Ureter (tissue), 1 donor: ENCODE results near the gene RIMBP3C. TPM values are rescaled to one million over a fixed set of nuclear protein-coding genes. Genes with fewer than 3 reads are reported as not detected.
"Not testable (repeated sequence)": the region's sequence is repeated elsewhere in the genome, so short reads cannot be mapped to it uniquely, and the experiment has no call there.

Source experiments
- DNase-seq: peaks from one replicate; pipeline ENCODE4 v3.0.0-alpha.2; 2020; ENCODE audit warnings: low spot score
- total RNA-seq: library from RNA; stranded (reverse); gene quantifications from one replicate; pipeline ENCODE4 v1.2.4, GENCODE V29; 2023
- donor health status: DM: yes; HTN: yes; CAD: no.

Gene RIMBP3C
- total RNA-seq, result 0.29 TPM

DNA sequence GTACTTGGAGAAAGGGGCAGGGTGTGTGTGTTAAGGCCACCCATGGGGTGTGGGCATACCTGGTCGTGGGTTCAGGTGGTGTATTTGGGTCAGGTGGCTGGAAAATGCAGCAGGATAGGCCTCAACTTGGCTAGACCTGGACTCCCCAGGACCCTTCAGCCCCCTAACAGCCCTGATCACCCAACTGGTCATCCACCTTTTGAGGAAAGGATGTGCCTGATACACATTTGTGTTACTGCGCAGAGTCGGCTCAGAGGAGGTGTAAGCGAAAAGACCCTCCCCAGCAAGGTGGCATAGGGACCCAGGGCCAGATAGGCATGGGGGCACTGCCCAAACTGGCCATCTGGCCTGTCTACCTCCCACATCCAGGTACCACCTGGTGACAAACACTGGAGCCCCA, at the start of gene RIMBP3C:
Gene RIMBP3C, minus strand, starts transcription at position 101 of the 400 bp plus-strand sequence. CDS start 485 bp downstream, outside the sequence.
- DNase-seq, result not testable (repeated sequence)

GRCh38 chr22:21599053-21599893, 48.0 kb upstream of the RIMBP3C start:
- DNase-seq, result no peak

- no peak for DNase-seq
Measured at GRCh38 chr22:21598302-21598701, 47.0 kb upstream of the RIMBP3C start.

GRCh38 chr22:21596356-21597135, 45.3 kb upstream of the RIMBP3C start:
- DNase-seq, result not testable (repeated sequence)

DNA sequence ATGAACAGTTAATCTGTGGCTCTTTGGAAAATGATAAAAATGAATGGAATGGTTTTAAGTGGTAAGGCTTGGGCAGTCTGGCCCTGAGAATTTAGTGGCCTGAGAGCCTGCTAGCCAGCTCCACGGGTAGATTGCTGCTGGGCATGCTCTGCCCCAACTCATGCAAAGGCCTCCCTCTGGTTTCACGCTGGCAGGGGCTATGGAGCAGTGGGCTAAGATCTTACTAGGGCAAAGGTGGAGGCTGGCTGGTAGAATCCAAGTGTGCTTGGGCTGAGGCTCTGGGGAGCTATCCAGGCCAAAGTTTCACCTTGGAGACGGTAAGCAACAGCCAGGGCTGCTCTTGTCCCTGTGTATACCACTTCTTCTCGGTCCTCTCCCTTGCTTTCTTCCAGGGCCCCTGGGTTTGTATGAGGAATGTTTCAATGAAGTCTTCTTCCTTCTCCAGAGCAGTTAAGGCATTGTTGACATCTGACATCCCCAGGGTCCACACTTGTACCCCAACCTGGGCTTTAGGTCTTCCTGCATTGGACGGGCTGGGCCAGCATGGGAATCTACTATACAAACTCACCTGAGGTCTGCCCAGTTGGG, 43.7 kb upstream of the RIMBP3C start:
- no peak for DNase-seq

DNA sequence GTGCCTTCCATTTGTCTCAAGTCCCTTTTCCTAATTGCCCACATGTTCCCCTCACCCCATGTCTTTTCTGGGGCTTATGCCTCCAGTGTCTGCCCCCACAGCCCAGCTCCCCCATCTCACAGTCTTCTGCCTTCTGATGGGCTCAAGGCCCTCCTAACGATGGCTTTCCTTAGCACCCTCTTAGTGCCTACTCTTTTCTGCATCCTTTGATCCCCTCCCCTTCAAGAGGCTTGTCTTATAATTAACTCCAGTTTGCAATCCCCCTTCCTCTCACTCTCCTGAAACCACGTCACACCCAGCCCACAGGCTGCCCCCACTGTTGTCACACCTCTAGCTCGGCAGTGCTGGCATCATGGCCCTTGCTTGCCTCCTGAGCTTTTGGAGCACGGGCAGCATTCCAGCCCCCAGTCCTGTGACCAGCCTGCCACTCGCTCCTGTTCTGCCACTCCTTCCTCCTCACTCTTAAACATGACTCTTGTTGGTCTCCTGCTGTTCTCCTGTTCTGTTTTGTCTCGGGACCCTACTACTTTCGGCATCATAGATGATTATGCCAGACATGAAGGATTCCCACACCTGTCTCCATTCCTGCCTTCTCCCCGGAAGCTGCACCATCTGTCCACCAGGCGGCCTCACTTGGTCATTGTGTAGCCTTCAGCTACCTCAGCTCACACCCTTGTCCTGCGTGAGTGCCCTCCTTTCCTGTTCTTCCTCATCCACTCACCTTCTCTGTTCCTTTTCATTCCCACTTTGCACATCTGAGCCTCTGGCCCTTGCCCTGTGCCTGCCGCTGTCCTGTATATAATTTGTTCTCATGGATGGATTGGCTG, 42.4 kb upstream of the RIMBP3C start:
- DNase-seq, result no peak

DNA sequence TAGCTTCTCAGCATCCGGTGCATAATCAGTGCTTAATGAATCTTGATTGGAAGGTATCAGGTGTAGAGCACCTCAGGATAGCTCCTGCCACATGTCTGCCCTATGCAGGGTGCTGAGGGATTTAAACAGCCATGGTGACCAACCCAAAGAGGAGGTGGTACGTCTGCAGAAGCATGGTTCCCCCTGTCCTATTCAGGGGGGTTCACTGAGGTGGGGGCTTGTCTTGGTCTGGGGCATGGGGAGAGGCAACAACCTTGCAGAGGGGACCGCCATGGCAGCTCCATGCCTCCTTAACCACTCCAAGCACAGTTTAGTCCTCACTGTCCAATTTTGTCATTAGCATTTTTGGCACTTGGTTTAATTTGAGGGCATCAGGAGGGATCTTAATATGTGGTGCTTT, 41.2 kb upstream of the RIMBP3C start:
- DNase-seq, result no peak

GRCh38 chr22:21591695-21592094, 40.4 kb upstream of the RIMBP3C start:
- DNase-seq, result no peak

- DNase-seq, result no peak
Measured at GRCh38 chr22:21590809-21591641, 39.8 kb upstream of the RIMBP3C start.

DNA sequence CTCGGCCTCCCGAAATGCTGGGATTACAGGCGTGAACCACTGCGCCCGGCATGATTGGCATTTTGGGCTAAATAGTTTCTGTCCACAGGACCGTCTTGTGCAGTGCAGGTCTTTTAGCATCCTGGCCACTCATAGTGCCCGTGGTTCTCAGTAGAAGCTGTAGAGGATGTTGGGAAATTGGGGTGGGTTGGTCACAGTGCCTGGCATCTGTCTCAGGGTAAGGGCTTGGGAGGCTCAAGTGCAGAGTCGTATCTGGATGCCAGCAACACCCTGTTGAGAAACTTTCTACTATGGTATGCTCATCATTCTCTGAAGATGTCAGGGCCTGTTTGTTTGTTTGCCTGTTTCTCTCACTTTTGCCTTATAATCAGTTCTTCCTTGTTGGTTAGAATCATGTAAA, 38.1 kb upstream of the RIMBP3C start:
- no peak for DNase-seq

DNA sequence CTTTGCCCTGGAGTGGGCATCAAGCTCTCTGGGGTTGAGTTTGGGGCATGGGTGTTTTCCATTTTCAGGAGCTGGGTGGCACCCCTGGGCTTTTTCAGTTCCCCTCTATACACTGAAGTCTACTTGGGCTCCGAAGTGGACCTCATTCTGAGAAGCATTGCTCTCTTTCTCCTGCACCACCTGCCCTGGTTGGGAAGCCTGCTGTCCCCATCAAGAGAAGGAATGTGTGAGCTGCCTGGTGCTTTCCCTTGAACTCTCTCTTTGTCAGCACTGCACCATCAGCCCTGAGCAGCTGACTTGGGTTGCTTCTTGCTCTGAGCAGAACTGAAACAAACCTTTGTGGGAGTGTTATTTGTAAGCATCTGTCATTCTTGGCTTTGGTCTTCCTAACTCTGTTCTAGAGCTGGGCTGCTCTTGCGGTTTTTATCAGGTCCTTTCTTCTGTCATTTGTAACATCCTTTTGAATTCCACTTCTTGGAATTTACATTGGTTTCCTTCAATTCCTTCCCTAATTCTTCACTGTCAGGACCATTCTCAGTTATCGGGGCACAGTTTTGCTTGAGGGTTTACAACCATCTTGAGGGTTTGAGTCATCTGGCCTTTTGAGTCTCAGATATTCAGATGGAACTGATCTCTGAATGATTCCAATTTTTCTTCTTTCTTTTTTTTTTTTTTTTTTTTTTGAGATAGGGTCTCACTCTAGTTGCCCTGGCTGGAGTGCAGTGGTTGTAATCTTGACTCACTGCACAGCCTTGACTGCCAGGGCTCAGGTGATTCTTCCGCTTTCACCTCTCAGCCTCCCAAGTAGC, 36.7 kb upstream of the RIMBP3C start:
- no peak for DNase-seq

DNA sequence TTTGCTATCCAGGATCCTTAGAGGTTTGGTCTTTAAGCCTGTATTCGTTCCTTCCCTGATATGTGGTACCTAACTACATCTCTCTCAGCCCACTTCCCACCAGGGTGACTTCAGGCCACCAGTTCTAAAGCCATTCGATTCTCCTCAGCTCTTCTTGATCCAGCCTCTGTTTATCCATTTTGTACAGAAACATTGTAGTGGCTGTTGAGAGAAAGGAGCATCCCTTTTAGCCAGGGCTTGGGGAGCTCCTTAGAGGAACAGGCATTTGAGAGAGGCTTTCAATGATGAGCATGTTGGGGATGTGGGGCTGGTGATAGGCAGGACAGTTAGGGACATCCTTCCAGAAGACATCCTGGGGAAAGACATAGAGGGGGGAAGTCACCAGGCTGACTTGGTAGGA, 34.1 kb upstream of the RIMBP3C start:
- DNase-seq, result no peak

GRCh38 chr22:21582801-21583740, 31.8 kb upstream of the RIMBP3C start:
- DNase-seq, result no peak

DNA sequence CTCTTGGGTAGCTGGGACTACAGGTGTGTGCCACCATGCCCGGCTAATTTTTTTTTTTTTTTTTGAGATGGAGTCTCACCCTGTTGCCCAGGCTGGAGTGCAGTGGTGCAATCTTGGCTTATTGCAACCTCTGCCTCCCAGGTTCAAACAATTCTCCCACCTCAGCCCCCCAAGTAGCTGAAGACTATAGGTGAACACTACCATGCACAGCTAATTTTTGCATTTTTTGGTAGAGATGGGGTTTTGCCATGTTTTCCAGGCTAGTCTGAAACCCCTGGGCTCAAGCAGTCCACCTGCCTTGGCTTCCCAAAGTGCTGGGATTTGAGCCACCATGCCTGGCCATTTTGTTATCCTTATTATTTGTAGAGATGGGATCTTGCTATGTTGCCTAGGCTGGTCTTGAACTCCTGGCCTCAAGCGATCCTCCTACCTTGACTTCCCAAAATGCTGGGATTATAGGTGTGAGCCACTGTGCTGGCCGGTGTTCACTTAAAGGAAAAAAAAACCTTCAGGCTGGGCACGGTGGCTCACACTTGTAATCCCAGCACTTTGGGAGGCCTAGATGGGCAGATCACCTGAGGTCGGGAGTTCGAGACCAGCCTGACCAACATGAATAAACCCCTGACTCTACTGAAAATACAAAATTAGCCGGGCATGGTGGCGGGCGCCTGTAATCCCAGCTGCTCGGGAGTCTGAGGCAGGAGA, 29.9 kb upstream of the RIMBP3C start:
- DNase-seq, result not testable (repeated sequence)

GRCh38 chr22:21580623-21581007, 29.4 kb upstream of the RIMBP3C start:
- DNase-seq, result not testable (repeated sequence)

DNA sequence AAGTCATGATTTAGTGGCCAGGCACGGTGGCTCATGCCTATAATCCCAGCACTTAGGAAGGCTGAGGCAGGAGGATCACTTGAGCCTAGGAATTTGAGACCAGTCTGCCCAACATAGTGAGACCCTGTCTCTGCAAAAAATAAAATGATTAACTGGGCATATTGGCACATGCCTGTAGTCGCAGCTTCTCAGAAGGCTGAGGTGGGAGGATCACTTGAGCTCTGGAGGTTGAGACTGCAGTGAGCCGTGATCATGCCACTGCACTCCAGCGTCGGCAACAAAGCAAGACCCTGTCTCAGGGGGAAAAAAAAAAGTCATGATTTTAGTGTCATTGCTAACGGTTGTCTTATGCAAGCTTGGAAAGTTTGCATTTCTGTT, 28.2 kb upstream of the RIMBP3C start:
- DNase-seq, result no peak

DNA sequence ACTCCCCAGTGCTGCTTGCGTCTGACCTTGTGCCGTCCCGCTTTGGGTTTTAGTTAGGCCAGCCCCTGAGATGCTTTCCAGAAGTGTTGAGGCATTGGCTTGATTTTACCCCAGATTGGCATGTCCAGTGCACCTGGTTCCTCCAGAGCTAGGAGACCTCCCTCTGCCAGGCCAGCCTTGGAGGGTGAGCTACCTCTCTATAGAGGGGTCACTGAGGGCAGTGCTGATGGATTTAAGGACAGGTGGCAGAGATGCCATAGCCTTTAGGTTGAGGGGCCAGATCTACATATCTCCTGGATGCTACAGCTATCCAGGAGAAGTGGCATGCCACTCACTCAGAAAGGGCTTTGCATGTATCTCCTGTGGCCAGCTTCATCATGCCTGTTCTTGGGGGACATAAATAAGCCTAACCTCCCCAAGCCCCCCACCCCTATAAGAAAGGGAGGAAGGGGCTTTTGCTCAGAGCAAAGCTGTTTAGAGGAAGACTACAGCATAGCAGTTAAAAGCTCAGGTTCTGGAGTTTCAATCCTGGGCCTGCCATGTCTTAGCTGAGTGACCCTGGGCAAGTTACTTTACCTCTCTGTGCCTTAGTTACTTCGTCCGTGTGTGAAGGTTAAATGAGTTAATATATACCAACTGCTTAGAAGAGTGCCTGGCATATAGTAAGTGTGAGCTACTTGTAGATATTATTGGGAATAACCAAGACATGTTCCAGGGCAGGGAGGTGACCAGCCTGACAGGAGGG, 22.7 kb upstream of the RIMBP3C start:
- DNase-seq, result no peak
